ENCODE data around the gene TRAM2. TPM values are rescaled to one million over a fixed set of nuclear protein-coding genes. Genes with fewer than 3 reads are reported as not detected.

TRAM2 gene
- total and polyA plus RNA-seq, 2 donors (not counting 3 experiments of a cell fraction or from before 2014, with no cell fraction given): 85.7 to 98.6 TPM

- intact Hi-C loops (cut with micrococcal nuclease): loop anchor here (10.0 kb wide), 1 partner anchor 294 kb away; the partner anchor contains the start of gene MCM3
These were observed 2.3 kb upstream of the TRAM2 start for GRCh38 chr6:52579006-52579660.

More at GRCh38 chr6:52579006-52579660, 2.3 kb upstream of the TRAM2 start:
- FAIRE-seq (no peak), DNase-seq (ENCODE audit: low read depth, low spot score) (no peak)
- Histone ChIP-seq H3K9ac (replicated peaks; ENCODE audit: extremely low read depth, insufficient read depth, low read length) (no peak overlapping the region), H3K9me3 (replicated peaks; ENCODE audit: control insufficient read depth, insufficient read depth, low read length) (no peaks in the 10 kb centered on the region), H3K9me1 (replicated peaks; ENCODE audit: control insufficient read depth, extremely low read depth, insufficient read depth, low read length) (no peaks in the 10 kb centered on the region), H2AFZ (ENCODE audit: low read depth, low read length) (no peak overlapping the region), H3K4me1 (ENCODE audit: control insufficient read depth, extremely low read depth, insufficient read depth, low read length) (peaks cover 20% of the 10 kb centered on the region), H3K4me2 (ENCODE audit: insufficient read depth, low read length) (no peak overlapping the region), H3K4me3 (replicated peaks in 1 of 3; ENCODE audit: insufficient read depth in 1 of 3, low read depth in 1 of 3, low read length in 3 of 3) (no peak overlapping the region), H3K27ac (ENCODE audit: insufficient read depth, low read depth, low read length) (no peak overlapping the region), H3K36me3 (ENCODE audit: control insufficient read depth in 2 of 2, extremely low read depth in 1 of 2, insufficient read depth in 2 of 2, low read length in 2 of 2) (no peaks in the 10 kb centered on the region), H4K20me1 (replicated peaks; ENCODE audit: control insufficient read depth, extremely low read depth, insufficient read depth, low read length) (no peaks in the 10 kb centered on the region), H3K27me3 (ENCODE audit: control insufficient read depth in 2 of 2, insufficient read depth in 2 of 2, low read length in 2 of 2) (no peaks in the 10 kb centered on the region), H3K79me2 (ENCODE audit: control insufficient read depth, insufficient read depth, low read length) (peaks cover 26% of the 10 kb centered on the region)
- no TSS peak for BruUV-seq (replicated peaks)
- CTCF ChIA-PET: interaction anchor here (0.7 to 2.4 kb wide), 5 partner anchors 17 to 171 kb away, joined by 3 to 7 read pairs (median 3); no protein-coding TSS in a partner anchor
- dilution Hi-C loops (cut with MboI; ENCODE audit: extremely low pct_ligation_motif_present, low sequenced_read_pairs): no loop called here
- no peak for TF ChIP-seq POLR2A (IDR thresholded peaks at IDR 0.05; ENCODE audit: low read depth, low read length)
- TF ChIP-seq EZH2 (IDR thresholded peaks at IDR 0.05; ENCODE audit: borderline replicate concordance, low read depth, low read length, severe bottlenecking): no peak
- no peak for TF ChIP-seq JUN (IDR thresholded peaks at IDR 0.05; ENCODE audit: borderline replicate concordance, insufficient read depth, insufficient read length, low read depth)
- no peak for TF ChIP-seq POLR2AphosphoS5 (IDR thresholded peaks at IDR 0.05; ENCODE audit: insufficient read depth, low read depth, low read length)
- TF ChIP-seq, protein P1, sequence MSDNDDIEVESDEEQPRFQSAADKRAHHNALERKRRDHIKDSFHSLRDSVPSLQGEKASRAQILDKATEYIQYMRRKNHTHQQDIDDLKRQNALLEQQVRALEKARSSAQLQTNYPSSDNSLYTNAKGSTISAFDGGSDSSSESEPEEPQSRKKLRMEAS (IDR thresholded peaks at IDR 0.05; ENCODE audit: insufficient read depth, insufficient read length): no peak
- TF ChIP-seq GATA2 (IDR thresholded peaks at IDR 0.05; ENCODE audit: insufficient read depth, insufficient read length, low read depth, low read length): no peak
- TF ChIP-seq CTCF (IDR thresholded peaks at IDR 0.05; ENCODE audit: extremely low read depth in 1 of 2, insufficient read depth in 1 of 2, low read depth in 1 of 2, low read length in 2 of 2): no peak
- no peak for TF ChIP-seq MYC (IDR thresholded peaks at IDR 0.05; ENCODE audit: low read depth, low read length)
- POLR2A ChIA-PET: no interaction called here

Measured in endothelial cell of umbilical vein (primary cell).